HG03378 (cell line): ENCODE data around the gene PDIA6.

ENCODE experiments used
- ATAC-seq: cut with Tn5 transposase; IDR thresholded peaks from one replicate; pipeline ENCODE4 v1.9.1; 2021; ENCODE audit warnings: mild to moderate bottlenecking, moderate library complexity; ENCODE audit not compliant: unreplicated experiment

PDIA6 gene

DNA sequence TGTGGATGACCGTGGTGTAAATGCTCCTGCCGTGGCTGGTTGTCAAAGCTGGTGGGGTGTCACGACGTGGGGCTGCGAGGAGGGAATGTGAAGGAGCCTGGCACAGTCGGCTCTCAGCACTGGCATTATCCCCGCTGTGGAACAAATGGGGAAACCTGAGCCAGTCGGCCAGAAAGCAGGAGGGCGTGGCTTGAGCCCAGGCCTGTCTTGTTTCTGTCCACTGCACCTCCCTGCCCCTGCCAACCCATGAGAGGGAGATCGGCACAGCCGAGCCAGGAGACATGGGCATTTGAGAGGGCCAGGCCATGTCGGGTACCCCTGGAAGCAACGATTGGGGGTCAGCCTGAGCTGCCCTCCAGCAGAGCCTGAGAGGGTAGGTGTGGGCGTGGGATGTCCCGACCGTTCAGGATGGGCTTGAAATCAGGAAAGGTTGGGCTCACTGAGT is 44.5 kb downstream of the PDIA6 start:
- ATAC-seq, result no peak

DNA sequence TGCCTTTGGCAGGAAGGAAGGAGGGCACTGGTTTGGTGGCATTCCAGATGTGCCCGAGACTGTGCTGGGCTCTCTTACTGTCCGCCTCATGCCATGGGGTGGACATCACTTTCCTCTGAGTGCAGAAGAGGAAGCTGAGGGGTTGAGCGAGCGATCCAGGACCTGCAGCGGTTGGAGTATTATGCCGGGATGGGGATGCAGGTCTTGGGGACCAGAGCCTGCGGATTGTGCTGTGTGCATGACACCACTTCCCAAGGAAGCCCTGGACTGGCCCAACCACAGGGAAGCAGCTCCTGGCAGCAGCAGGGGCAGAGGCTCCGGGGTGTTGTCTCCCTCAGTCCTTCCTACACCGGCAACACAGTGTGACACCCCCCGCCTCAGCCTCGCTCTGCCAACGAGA is 46.7 kb downstream of the PDIA6 start:
- no peak for ATAC-seq

DNA sequence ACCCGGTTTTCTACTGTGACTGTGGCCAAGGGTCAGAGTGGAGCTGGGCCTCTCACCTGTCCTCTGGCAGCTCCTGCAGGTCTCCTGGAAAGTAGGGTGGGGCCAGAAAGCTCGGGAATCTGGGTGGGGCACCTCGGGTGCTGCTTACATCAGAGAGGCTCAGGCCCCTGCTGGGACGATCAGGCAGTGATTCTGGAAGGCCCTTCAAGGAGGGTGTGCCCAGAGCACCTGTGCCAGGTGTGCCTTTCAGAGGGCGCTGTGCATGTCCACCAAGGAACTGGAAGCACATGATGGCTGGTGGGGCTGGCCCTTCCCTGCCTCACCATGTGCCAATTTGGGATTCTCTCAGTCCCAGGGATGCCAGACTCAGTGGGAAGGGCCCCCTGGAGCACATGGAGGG is 47.1 kb downstream of the PDIA6 start:
- ATAC-seq, result no peak

DNA sequence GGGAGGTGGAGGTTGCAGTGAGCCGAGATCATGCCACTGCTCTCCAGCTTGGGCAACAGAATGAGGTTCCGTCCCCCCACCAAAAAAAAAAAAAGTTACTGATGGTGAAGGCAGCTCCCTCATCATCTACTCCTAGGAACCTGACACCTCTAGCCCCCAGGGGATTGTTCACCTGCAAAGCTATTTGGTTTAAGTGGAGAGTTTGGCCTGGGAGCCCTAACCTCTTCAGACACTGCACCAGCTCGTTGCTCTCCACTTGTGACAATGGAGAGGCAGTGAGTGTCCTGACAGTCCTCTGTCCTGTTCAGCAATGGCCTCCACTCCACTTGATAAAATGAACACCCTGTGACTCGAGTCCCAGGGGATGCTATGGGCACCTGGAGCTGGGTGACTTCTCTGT is 47.7 kb downstream of the PDIA6 start:
- ATAC-seq, result no peak

DNA sequence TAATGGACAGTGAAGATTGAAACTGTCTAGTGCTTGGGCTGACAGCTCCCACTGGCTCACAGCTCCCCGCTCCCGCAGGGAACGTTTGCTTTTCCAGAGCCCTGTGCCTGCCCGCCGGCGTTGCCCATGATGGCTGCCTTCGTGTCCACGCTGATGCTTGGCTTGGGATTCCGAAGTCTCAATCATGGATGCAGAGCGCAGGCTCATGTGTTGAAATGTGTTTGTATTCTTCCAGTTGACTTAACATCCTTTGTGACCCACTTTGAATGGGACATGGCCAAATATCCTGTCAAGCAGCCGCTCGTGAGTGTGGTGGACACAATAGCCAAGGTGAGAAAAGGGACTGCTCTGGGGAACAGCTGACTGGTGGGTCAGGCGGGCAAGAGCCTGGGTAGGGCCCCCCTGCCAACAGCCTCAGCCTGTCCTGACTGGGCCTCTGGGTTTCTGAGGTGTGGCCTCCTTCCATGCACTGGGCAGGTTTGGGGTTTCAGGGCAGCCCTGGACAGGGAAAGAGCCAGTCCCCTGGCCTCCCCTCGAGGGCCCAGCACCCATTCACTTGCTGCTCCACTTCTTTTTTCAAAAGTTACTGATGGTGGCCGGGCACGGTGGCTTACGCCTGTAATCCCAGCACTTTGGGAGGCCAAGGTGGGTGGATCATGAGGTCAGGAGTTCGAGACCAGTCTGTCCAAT is 48.3 kb downstream of the PDIA6 start:
- no peak for ATAC-seq

DNA sequence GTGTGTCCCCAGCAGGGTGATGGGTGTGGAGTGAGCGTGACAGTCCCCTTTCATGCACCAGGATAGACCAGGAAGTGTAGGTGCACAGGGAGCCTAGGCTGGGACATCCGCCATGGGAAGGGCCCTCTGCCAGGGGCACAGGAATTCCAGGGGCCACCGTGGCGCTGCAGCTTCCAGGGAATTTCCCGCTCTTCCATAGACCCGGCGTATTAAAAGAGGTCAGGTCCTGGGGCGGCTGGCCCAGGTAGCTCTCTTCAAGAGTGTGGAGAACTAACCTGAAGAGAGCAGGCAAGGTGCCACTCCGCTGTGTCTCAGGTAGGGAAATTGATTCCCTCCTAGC is 49.2 kb downstream of the PDIA6 start:
- ATAC-seq, result no peak

DNA sequence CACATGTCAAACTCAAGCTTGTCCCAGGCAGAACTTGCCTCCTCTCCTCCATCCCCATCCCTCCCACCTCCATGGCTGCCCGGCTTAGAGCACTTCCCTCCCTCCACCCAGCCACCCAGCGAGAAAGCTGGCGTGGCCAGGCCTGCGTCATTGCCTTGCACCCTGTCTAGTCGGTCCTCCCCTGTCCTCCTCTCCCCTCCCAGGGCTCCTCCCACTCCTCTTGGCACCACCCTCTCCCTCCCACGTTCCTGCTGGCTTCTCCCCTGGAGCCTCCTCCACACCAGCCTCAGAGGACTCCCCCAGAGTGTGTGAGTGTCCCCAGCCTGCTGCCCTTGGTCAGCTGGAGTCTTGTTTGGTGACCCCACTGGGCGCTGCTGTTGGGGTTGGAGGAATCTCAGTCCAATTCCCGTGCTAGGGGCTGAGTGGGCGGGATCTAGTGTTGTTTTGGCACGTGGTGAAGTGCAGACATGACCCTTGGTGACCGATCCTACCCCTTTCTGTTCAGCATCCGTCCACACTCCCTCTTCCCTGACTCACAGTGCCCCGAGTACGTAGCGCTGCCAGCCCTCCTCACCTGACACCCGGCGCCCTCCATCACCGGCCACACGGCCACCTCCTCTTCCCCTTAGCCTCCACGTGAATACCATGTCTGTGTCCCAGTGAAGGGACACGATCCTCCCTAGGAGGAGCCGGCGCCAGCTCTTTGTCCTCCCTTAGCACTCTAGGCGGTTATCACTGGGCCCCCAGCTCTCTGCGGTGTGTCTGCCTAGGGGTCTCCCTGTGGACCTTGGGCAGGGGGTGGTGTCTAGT is 49.7 kb downstream of the PDIA6 start:
- ATAC-seq, result no peak

DNA sequence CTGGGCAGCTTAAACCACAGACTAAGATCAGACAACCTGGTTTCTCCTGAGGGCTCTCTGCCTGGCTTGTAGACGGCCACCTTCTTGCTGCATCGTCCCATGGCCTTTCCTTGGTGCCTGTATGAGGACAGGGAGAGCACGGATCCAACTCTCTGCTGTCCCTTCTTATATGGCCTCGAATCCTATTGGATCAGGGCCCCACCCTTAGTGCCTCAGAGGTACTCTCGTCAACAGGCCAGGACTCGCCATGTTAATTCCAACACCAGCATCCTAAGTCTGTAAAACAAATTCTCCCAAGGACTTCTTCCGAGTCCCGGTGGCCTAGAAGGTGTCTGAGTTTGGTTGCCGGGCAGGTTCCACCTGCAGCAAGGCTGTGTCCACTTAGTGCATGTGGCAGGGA is 51.0 kb downstream of the PDIA6 start:
- ATAC-seq, result no peak

DNA sequence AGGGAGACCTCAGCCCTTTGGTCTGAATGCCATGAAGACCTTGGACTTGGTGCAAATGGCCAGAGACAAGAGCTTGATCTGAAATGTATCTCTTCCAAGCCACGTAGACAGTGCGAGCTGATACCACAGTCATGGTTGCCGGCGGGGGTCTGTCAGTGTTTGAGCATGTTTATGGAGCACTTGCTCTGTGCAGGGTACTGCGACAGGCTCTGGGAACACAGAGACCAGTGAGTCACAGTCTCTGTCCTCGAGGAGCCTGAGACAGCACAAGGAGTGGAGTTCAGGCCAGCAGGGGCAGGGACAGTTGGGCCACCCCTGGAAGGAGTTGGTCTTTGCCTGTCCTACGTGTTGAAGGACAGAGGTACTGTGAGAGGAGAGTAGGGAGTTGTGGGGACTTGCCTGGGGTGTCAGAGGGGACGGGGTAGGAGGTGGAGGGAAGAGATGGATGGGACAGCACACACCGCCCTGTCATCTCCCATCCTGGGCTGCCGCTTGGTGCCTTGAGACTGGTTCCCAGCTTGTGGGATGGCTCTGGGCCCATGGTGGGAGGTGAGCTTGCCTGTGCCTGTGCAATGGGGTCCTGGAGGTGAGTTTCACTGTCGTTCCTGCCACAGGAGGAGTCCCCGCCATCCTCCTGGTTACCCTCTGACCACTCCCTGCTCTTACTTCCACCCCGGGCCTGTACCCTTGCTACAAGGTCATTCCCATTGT is 51.6 kb downstream of the PDIA6 start:
- ATAC-seq, result no peak

DNA sequence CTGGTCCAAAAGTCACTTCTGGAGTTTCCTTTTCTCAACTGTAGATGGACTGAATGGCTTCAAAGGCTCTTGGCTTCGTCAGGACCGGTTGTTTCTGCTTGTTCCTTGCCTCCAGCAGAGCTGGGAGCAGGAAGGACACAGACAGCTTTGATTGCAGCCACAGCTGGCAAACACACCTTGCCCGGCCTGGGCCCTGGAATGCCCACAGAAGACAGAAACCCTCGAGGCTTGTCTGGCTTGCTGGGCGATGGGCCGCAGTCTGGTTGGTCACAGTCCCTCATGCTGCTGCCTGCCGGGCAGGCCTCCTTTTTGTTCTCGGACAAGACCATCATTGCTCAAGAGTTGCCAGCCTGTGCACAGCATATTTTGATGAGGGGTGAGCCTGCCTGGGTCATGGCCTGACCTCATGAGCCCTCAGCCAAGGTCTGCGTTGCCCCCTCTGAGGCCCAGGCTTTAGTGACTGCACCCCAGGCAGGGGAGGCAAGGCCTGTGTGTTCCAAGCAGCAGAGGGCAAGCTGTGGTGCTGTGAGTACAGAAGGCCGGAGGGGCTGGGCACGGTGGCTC is 53.4 kb downstream of the PDIA6 start:
- no peak for ATAC-seq

DNA sequence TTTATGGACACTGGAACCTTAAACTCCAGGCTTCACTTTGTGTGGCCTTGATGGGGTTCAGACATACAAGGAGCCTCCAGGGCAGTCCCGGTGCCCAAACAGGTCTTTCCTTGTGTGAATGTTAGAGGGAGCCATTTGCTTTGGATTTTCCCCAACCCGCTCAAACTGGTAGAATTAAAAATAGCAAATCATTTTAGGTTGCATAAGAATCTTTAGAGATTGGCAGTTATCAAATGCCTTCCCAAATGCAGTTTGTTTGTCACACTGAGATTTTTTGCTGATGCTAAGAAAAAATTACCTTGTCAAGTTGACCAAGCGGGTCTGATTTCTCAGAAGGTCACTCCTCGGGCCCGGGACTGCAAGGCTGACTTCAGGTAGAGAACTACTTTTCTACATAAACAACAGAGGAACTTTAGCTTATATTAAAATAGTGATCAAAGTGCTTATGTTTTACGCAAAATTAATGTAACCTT is 54.7 kb downstream of the PDIA6 start:
- ATAC-seq, result no peak

DNA sequence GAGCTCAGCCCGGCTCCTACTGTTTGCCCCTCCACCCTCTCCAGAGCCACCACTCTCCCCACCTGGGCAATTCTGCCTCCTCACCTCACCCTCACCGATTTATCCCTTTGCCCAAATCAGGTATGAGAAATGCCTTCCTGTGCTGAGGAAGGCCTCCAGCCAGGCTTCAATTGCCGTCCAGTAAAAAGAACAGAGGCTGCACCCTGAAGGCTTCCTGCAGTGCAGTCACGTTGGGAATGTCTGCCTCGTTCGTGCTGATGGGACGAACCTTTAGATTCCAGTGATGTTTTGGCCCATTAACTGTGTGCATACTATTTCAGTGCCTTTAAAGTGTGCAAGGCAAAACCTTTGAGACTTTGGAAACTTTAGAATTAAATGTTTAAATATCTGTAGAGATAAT is 57.0 kb downstream of the PDIA6 start:
- no peak for ATAC-seq

DNA sequence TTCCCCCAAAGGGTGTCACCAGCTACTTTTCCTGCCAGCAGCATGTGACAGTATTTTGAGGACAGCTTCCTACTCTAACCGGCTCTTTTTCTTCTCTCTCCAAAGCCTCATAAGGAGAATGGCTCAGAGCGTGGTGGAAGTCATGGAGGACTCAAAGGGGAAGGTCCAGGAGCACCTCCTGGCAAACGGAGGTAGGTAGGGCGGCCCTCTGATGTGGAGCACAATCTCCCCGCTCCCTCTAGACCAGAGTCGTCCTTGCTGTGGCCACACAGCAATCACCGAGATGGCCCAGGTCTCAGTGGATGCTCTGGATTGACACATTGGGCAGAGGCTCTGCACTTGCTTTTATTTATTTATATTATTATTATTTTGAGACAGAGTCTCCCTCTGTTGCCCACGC is 58.7 kb downstream of the PDIA6 start:
- no peak for ATAC-seq

DNA sequence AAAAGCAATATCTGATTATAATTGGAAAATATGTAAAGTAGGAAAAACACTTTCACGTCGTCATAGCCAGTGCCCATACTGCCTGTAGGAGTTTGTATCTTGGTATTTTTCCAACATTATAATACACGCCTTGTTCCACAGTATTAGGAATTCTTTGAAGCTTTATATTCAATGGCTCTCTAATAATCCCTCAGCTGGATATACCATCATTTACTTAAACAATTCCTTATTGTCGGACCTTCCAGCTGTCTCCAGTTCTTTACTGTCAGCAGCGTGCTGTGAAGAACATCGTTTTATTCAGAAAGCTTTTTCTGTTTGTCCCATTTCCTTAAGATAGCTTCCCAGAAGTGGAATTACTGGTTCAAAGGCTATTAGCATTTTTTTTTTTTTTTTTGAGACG is 59.4 kb downstream of the PDIA6 start:
- ATAC-seq, result no peak

DNA sequence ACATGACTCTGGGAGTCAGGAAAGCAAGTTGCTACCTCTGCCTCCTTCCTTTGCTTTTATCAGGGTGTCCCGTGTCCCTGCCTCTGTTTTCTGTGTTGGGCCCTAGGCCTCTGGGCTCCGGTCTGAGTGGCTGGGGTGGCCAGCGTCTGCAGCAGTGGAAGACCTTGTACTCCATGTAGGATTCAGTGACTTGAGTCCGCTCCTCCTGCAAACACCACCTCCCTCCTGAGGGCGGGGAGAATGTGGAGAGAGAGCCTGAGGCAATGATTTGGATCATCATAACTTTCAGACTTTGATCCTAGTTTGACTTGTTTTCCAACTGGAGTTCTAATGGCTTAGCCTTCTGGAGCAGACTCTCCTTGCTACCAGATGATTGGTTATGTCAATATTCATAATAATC is 60.3 kb downstream of the PDIA6 start:
- no peak for ATAC-seq

DNA sequence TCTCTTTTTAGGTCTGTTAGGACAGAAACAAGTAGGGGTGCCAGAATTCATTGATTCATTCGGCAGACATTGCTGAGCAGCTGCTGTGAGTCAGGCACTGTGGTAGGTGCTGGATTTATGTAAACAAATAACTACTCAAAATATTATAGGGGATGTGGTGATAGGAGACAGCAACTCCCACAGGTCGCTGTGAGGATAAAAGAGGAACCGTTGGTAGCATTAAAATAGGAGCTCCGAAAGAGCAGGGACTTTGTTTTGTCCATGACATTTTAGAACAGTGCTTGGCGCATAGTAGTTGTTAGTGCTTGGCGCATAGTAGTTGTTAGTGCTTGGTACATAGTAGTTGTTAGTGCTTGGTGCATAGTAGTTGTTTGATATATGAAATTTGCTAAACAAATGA is 62.0 kb downstream of the PDIA6 start:
- ATAC-seq, result no peak

DNA sequence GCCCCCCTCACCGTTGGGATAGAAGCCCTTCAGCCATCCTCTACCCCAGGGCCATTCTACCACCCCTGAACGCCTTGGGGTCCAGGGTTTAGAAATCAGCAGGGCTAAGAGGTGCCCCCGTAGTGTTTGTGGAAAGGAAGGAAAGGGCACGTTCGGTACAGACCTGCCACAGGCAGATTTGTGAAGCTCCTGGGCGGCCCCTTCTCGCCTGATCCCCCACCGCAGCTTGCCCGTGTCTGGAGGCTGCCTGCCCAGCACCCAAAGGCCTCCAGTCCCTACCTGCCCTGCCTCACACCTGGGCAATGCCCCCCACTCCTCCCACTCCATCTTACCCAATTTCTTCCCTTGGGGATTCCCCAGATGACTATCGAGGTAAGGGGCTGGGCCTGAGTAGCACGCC is 69.9 kb downstream of the PDIA6 start:
- ATAC-seq, result no peak

DNA sequence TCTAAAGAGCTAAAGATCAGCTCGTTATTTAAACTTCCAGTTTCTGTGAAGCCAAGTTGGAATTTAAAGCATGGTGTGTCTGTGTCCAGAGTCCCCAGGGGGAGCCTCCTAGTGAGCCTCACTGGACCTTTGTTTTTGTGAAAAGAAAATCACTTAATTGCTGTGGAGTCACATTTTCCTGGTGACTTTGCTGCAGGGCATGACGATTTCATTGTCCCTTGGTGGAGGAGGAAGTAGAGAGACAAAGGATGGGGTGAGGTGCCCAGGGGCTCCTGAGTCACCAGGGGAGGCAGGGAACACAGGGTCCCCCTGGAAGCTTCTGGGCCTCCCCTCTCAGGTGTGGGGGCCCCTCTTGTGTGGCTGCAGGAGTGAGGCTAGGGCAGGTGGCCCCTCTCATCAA is 71.4 kb downstream of the PDIA6 start:
- ATAC-seq, result no peak

DNA sequence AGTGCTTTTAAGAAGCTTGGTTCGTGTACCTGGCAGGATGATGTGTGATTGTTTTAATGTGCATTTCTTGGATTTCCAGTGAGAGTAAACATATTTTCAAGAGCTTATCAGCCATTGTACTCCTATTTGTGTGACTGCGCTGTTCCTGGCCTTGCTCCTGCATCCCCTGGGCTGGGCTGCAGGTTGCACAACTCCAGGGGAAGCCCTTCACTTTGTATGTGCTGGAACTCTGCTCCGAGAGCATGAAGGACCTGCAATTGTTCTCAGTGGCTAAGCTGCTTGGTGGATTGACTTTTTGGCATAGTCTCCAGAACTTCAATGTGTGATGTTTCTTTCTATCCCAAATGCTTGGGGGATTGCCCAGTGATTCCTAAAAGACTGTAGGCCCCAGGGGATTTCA is 72.4 kb downstream of the PDIA6 start:
- no peak for ATAC-seq

DNA sequence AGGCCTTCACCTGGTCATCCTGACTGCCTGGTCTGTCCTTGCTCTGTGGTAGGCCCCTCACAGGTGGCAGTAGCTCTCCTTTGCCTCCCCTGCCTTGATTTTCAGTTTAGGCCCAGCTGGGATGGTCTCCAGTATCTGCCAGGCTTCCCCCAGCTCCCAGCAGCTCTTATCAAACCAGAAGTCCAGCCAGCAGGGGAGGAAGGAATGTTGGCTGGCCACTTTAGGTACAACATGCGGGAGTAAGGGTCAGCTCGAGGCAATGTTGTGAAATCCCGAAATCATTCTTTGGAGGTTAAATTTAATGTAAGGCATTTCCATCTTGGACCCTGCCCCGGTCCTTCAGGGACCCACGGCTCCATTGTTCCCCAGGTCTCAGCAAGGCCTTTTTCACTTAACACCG is 74.4 kb downstream of the PDIA6 start:
- no peak for ATAC-seq

DNA sequence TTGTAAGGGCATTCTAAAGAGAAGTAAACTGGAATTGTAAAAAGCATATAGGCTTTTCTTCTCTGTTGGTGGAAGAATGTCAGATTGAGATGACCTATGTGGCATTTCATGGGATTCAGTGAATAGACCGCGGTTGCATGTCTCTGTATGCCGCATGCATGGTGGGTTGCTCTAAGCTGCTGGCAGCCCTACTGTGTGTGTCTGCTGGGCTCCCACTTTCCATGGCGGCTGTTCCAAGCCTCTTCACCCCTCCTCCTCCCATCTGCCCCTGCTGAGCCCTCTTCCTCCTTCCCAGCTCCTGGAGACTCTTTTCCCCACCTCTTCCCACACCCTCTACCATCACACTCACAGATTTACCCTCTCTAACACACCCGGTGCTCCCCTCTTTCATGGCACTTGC is 78.6 kb downstream of the PDIA6 start:
- no peak for ATAC-seq

DNA sequence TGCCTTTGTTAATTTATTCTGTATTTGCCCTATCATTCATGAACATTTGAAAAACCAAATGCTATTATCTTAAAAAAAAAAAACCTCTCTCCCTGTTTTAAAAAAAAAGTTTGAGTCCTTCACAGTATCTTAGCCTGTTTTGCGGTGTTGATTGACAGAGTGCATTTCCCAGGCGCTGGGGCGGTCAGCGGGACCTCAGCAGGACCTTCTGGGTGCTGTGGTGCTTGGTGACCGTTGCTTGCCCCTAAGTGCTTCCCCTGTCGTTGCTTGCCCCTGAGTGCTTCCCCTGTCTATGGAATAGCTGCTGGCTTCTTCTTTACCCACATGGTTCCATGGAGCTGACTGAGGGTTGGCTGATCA is 79.0 kb downstream of the PDIA6 start:
- ATAC-seq, result no peak
